DND-41 (cell line): ENCODE measurements around the gene PDE4D.
"Not testable (repeated sequence)": the region's sequence is repeated elsewhere in the genome, so short reads cannot be mapped to it uniquely, and the experiment has no call there.

Experiments used
- CTCF ChIP-seq: IDR thresholded peaks from 2 replicates; pipeline ENCODE4 v1.5.1; 2012; ENCODE audit warnings: borderline replicate concordance, low read length, moderate library complexity, mild to moderate bottlenecking; ENCODE audit not compliant: poor library complexity, severe bottlenecking; ENCODE audit errors: extremely low read depth
- EZH2 ChIP-seq: IDR thresholded peaks from 3 replicates; pipeline ENCODE4 v1.6.1; 2012; ENCODE audit warnings: borderline replicate concordance, low read depth, mild to moderate bottlenecking, moderate library complexity, low read length, inconsistent platforms; ENCODE audit not compliant: severe bottlenecking

GRCh38 chr5:59374036-59374435, 519.5 kb downstream of the PDE4D start:
- TF ChIP-seq CTCF, EZH2: not testable (repeated sequence)
